Stomach smooth muscle (tissue), 2 donors: ENCODE results near the gene SLCO4A1.

Source experiments
- H3K27ac ChIP-seq: one replicate; pipeline ENCODE4 v1.7.0; 2013; ENCODE audit warnings: mild to moderate bottlenecking, low read length, inconsistent platforms
- H3K27me3 ChIP-seq, 2 donors: one replicate each; pipeline ENCODE4 v1.7.0; 2013; ENCODE audit warnings: low read length in 2 of 2; ENCODE audit not compliant: insufficient read depth in 2 of 2, control insufficient read depth in 1 of 2
- H3K36me3 ChIP-seq, 2 donors: one replicate each; pipeline ENCODE4 v1.7.0; 2013; ENCODE audit warnings: low read length in 2 of 2; ENCODE audit not compliant: control insufficient read depth in 2 of 2, insufficient read depth in 2 of 2
- H3K4me1 ChIP-seq: one replicate; pipeline ENCODE4 v1.7.0; 2013; ENCODE audit warnings: low read length; ENCODE audit not compliant: control insufficient read depth, insufficient read depth
- H3K4me3 ChIP-seq, 2 donors: one replicate each; pipeline ENCODE4 v1.7.0; 2013; ENCODE audit warnings: low read length in 2 of 2
- H3K9ac ChIP-seq, 2 donors: one replicate each; pipeline ENCODE4 v1.7.0; 2013; ENCODE audit warnings: low read length in 2 of 2, mild to moderate bottlenecking in 1 of 2
- H3K9me3 ChIP-seq, 2 donors: one replicate each; pipeline ENCODE4 v1.7.0; 2013; ENCODE audit warnings: low read length in 2 of 2; ENCODE audit not compliant: control insufficient read depth in 2 of 2
- donor health status: healthy.
- donor health status: Pancreatic carcinoma.

Gene SLCO4A1

DNA sequence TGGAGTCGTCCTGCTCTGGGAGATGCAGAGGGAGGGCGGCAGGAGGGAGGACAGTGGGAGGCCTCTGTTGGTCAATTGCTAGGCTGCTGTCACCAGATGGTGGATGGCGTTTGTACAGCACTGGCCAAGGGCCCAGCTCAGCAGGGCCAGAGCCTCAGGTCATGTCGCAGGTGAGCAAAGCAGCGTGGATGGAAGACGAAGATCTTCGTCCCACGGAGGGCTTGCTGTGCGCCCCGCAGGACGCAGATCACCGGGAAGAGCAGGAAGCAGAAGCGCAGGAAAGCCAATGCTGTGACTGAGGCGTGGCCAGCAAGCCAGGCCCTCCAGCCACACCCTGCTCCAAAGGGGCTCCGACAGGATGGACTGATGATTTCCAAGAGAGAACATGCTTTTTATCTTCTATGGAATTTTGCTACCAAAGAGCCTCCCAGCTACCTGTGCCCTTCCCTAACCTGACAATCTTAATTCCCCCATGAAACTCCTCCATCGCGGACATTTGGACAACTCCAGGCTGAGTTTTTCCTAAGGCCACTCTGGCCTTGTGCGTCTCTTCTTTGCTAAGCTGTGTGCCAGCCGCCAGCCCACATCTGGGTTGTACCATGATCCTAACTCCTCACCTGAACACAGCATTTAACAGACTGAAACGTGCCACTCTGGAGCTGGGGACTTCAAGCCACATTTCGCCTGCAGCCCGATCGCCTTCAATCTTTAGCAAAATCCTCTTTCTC lies 3.5 kb upstream of the SLCO4A1 start:
- Histone ChIP-seq H3K27me3 (peaks cover 26 to 28% of the 10 kb centered on the region in 2 donors), H3K9ac (no peak overlapping the region), H3K4me1 (peaks cover 25% of the 10 kb centered on the region), H3K36me3 (no peaks in the 10 kb centered on the region), H3K4me3 (no peak overlapping the region), H3K27ac (no peak overlapping the region), H3K9me3 (no peaks in the 10 kb centered on the region)

DNA sequence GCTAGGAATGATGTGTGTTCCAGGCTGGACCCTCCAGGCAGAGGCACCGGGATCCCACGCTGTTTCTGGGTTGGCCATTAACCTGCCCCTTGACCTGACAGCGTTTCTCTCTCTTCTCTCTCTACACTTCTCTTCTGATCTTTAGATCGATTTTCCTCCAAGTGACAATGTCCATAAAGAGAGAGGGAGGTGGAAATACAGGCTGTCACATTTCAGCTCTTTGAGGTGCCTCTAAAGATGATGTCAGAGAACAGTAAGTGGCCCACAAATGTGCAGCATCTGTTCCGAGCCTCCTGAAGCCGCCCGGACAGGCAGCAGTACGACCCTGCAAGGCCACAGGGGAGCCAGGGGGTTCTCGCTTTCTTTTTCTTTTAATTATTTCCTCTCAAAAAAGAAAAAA lies 2.5 kb upstream of the SLCO4A1 start:
- H3K27me3 ChIP-seq = peaks cover 34 to 37% of the 10 kb centered on the region in 2 donors
- H3K9ac ChIP-seq = no peak overlapping the region
- no peak overlapping the region for H3K27ac ChIP-seq
- no peaks in the 10 kb centered on the region for H3K9me3 ChIP-seq
- no peak overlapping the region for H3K4me3 ChIP-seq
- H3K36me3 ChIP-seq = no peaks in the 10 kb centered on the region
- H3K4me1 ChIP-seq = peaks cover 25% of the 10 kb centered on the region

DNA sequence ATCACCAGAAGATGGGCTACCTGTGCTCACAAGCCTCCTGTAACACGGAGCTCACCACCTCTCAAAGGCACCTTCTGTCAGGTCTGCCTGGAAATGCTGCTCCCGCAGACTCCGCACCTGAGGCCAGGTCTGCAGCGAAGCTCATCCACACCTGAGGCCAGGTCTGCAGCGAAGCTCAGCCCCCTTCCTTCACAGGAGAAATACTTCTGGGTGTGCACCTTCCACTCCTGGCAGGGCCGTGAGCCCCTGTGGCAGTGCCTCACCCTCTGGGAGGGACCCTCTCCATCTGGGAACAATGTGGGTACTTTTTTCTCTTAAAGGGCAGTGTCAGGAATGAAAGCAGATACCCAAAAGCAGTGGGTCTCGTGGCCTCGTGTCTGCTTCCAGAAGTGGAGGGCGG lies 1.4 kb upstream of the SLCO4A1 start:
- Histone ChIP-seq H3K4me3 (no peak overlapping the region), H3K9ac (no peak overlapping the region), H3K27ac (no peak overlapping the region), H3K27me3 (peaks cover 38 to 41% of the 10 kb centered on the region in 2 donors), H3K4me1 (peaks cover 25% of the 10 kb centered on the region), H3K36me3 (no peaks in the 10 kb centered on the region), H3K9me3 (no peaks in the 10 kb centered on the region)

DNA sequence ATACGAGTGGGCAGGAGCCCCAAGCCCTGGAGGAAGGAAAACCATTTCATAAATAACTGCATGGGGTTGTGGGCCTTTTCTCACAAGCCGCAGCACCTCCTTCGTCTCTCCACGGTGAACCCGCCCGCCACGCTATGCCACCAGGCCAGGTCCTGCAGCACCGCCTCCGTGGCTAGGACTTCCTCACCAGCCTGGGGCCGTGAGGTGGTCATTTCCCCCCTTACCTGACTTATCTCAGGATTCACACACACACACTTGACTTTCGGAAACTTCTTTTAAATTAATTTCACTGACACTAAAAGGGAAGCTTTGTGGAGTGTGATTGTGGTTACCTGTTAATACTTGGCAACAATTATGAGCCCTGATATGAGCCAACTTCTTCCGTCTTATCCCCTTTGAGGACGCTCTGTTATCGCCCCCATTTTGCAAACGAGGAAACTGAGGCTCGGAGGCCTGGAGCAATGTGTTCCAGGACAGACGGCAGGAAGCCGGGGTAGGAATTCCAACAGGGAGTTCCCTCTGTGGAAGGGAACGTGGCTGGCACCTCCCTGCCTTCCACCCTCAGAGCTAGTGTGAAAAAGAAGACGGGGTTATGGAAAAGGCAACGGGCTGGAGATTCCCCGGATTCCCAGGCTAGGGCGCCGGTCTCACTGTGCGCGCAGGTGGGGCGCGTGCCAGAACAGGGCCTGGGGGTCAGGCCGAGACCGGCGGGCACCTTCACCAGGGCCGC lies 817 bp upstream of the SLCO4A1 start:
- H3K9ac ChIP-seq = peak overlapping the region in 1 of 2 donors; percentile 14
- H3K9me3 ChIP-seq = no peaks in the 10 kb centered on the region
- no peak overlapping the region for H3K27ac ChIP-seq
- H3K4me1 ChIP-seq = peaks cover 27% of the 10 kb centered on the region
- peaks cover 38 to 46% of the 10 kb centered on the region in 2 donors for H3K27me3 ChIP-seq
- peak overlapping the region; percentile 52 to 70 for H3K4me3 ChIP-seq
- no peaks in the 10 kb centered on the region for H3K36me3 ChIP-seq

DNA sequence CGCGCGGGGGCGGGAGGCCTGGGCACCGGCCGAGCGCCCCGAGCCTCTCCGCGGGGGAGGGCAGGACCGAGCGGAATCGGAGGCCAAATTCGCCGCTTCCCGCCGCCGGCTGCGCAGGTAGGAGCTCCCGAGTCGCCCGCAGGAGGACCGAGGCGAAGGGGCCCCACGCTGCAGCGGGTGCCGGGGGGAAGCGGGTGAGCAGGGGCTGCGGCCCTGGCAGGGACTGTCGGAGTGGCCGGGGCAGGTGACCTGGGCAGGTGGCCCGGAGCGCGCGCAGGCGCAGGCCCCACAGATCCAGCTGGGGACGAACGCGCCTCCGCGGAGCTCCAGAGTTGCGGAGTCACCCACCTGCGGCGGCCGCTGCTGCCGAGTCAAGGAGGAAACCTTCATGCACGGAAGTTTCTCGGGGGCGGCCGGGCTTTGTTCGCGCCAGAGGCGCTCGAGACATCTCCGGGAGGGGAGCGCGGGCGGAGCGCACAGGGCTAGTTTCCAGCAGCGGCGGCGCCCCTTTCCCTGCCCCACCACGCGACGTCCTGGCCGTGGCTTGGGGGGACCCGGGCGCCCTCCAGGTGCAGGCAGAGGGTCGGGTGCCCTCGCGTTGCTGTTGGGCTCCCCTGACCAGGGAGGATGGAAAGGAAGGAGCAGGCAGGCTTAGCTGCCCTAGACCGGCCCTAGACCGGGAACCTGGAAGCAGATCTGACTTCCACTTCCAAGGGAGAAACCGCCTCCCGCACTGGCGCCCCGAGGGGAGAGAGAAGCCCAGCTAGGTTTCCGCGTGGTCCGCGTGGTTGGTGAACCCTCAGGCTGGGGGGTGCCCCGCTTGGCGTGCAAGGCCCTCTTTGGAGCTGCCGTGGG lies 590 bp downstream of the SLCO4A1 start:
- no peak overlapping the region for H3K9ac ChIP-seq
- H3K27me3 ChIP-seq = peaks cover 31 to 45% of the 10 kb centered on the region in 2 donors
- no peaks in the 10 kb centered on the region for H3K36me3 ChIP-seq
- peak overlapping the region; percentile 9 to 70 for H3K4me3 ChIP-seq
- no peak overlapping the region for H3K27ac ChIP-seq
- no peaks in the 10 kb centered on the region for H3K9me3 ChIP-seq
- peaks cover 27% of the 10 kb centered on the region for H3K4me1 ChIP-seq

DNA sequence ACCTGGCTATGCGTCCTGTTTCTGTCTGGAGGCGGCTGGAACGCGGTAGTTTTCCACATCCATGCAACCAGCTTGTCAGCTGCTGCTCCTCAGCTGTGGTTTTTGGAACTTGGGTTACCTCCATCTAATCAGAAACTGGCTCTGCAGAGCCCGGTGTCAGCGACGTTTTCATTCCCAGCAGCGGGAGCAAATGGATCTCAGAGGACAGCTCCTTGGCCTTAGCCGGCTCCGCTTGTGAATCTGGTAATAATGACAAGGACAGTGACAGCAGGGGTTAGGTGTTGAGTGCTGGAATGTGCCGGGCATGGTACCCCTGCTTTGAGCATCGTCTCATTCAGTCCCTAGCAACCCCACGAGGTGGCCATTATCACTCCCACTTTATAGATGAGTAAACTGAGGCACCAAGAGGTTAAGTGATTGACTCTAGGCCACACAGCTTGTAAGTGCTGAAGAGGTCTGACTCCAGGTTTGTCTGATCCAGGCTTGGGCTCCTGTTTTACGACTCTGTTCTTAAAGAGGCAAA lies 1.3 kb downstream of the SLCO4A1 start:
- H3K27me3 ChIP-seq = peaks cover 27 to 42% of the 10 kb centered on the region in 2 donors
- no peaks in the 10 kb centered on the region for H3K9me3 ChIP-seq
- H3K36me3 ChIP-seq = no peaks in the 10 kb centered on the region
- no peak overlapping the region for H3K9ac ChIP-seq
- H3K4me3 ChIP-seq = peak overlapping the region; percentile 9 to 70
- no peak overlapping the region for H3K27ac ChIP-seq
- H3K4me1 ChIP-seq = peaks cover 27% of the 10 kb centered on the region

DNA sequence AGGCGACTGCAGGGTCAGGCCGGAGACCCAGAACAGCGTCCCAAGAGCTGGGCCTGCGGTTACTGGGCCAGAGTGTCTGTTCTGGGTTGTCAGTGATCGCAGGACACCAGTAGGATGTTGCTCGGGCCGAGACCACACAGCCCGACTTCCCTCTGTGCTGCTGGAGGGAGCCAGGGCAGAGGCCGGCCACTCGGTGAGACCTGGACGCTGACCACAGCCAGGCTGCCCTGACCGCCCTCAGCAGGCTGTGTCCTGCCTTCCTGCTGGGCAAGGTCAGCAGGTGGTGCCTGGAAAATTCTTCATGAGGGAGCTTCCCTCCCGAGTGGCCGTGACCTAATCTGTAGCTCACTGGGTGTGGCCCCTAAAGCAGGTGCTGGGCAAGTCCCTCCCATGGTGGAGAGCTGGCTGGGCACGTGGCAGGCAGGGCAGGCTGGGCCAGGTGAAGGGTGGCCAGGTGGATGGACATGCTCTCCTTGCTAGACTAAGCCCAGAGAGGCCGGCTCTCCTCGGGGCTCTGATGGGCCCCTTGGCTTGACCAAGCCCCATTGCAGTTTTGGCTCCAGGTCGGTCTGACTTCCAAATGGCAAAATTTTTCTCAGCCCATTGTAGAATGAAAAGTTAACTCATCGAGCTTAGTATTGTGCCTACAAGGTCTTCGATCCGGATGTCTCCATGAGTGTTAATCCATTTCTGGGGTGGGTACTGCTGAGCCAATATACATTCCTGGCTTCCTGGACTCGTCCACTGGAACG lies 1.9 kb downstream of the SLCO4A1 start:
- no peaks in the 10 kb centered on the region for H3K9me3 ChIP-seq
- H3K36me3 ChIP-seq = no peaks in the 10 kb centered on the region
- H3K4me1 ChIP-seq = peaks cover 27% of the 10 kb centered on the region
- no peak overlapping the region for H3K4me3 ChIP-seq
- H3K9ac ChIP-seq = no peak overlapping the region
- H3K27me3 ChIP-seq = peaks cover 27 to 37% of the 10 kb centered on the region in 2 donors
- no peak overlapping the region for H3K27ac ChIP-seq

DNA sequence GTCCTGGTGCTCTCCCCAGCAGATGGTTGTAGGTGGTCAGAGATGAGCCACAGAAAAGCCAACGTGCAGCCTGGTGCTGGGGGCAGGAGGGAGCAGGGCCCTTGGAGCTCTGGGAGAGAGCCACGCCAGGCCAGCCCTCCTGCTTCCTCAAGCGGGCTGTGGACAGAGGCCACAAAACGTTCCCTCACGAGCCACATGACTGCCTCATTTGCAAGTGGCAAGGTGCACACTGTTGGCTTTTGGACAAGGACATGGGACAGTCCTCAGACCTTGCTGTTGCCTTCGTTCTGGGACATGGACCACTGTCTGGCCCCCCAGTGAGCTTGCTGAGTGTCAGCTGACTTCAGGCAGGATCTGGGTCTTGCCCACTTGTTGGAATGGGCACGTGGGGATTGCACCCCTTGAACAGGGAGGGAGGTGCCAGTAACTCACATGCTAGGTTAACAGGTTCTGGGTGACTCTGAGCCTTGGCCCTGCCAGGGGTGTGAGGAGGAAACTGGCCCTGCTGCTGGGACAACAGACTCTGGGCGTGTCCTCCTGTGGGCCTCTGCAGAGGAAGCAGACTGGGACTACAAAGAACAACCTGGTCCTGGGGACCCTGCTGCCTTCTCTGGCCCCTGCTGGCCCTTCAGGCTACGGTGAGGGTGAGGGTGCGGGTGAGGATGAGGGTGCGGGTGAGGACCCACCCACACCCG lies 2.6 kb downstream of the SLCO4A1 start:
- no peaks in the 10 kb centered on the region for H3K36me3 ChIP-seq
- H3K9me3 ChIP-seq = no peaks in the 10 kb centered on the region
- no peak overlapping the region for H3K27ac ChIP-seq
- no peak overlapping the region for H3K9ac ChIP-seq
- peaks cover 27 to 37% of the 10 kb centered on the region in 2 donors for H3K27me3 ChIP-seq
- H3K4me3 ChIP-seq = no peak overlapping the region
- H3K4me1 ChIP-seq = peaks cover 27% of the 10 kb centered on the region

DNA sequence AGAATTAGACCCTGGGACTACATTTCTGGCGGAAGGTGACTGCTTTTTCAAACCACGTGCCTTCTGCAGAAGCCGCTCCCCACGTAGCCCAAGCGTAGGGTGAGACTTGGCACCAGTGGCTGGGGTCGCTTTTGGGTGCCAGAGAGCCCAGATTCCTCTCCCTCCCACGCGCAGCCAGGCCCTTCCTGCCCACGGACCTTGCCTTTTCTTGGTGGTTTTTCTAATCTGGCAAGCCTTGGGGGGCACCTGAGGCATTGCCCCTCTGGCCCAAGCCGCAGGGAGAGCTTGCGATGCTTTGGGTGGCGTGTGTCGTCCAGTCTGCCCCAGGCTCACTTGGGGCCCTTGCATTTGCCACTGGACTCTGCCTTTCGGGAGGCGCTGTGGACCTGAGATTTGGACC lies 3.3 kb downstream of the SLCO4A1 start:
- peaks cover 27% of the 10 kb centered on the region for H3K4me1 ChIP-seq
- H3K36me3 ChIP-seq = no peaks in the 10 kb centered on the region
- peaks cover 24 to 37% of the 10 kb centered on the region in 2 donors for H3K27me3 ChIP-seq
- no peaks in the 10 kb centered on the region for H3K9me3 ChIP-seq
- H3K4me3 ChIP-seq = no peak overlapping the region
- no peak overlapping the region for H3K9ac ChIP-seq
- no peak overlapping the region for H3K27ac ChIP-seq
